ENCODE data around the gene GAPT.

Gene GAPT

GRCh38 chr5:58460732-58461286, 30.4 kb upstream of the GAPT start:
- peak; percentile 86 for FAIRE-seq
- DNase-seq (ENCODE audit: low spot score): peak; percentile 83

DNA sequence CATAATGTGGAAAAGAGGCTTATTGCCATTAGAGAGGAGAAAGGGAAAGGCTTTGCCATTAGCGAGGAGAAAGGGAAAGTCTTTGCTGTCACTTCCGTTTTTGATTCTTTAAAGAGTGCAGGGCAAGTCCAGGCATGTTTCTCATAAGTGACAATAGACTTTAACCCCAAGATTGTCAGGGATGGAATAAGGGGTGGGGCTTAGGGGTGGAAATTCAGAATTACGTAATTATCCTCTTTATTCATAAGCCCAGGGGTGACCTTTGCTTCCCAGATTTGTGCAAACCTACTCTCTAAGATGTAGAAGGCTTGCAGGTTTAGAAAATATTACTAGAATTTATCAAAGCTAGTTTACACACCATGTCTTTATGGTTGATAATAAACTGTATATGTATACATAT, 29.1 kb upstream of the GAPT start:
- FAIRE-seq (no peak), DNase-seq (ENCODE audit: low spot score) (peak; percentile 55)

GRCh38 chr5:58462623-58463230, 28.5 kb upstream of the GAPT start:
- peak; percentile 35 for DNase-seq (ENCODE audit: low spot score)
- FAIRE-seq: no peak

DNA sequence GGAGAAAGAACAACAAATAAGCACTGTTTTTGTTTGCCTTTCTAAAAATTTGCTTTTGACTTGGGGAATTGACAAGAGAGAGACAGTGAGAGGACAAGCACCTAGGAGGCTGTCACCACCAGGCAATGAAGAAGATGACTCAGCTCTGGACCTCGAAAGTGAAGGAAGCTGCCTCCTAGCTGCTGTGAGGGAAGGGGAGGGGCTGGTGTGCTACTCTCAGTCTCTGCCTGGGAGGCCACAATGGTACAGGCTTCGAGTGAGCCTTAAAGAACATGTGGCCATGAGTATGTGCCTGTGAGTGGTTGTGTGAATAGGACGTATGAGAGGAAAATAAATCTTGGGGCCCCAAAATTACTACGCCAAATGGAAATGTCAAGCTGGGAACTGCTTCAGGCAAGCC, 24.3 kb upstream of the GAPT start:
- peak; percentile 69 for DNase-seq (ENCODE audit: low spot score)
- no peak for FAIRE-seq

DNA sequence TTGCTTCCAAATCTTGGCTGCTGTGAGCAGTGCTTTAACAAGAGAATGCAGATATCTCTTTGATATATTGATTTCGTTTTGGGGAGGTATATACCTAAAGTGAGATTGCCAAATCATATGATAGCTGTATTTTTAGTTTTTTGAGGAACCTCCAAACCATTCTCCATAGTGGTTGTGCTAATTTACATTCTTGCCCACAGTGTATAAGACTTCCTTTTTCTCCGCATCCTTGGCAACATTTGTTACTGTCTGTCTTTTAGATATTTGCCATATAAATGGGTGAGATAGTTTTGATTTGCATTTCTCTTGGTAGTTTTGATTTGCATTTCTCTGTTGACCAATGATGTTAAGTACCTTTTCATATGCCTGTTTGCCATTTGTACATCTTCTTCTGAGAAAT, 21.3 kb upstream of the GAPT start:
- DNase-seq (ENCODE audit: low spot score) (no peak), FAIRE-seq (no peak)

- no peak for DNase-seq (ENCODE audit: low spot score)
These were observed 15.8 kb upstream of the GAPT start for GRCh38 chr5:58475404-58475803.

DNA sequence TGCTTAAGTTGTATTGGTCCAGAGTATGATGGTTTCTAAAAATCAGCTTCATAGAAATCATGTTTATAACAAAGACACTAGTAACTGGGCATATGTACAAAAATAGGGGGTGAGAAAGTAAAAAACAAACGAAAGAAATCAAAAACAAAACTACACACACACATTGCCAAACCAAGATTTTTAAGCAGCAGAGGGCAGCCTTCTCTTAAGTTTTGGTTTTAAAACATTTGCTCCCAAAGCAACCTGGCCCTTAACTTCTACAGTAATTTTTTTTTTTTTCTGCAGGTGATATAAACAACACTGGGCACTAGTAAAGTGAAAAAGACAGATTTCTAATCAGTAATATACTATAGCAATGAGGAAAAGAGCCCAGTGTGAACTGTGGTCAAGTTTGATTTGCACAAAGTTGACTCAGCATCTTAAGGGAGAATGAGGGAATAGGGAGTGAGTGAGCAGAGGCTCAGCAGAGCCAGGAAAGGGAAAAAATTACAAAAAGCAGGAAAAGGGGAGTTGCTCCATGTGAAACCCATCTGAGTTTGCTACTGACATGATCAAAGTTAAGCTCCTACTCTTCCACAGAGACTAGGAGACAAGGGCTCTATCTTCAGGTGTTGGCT, 13.4 kb upstream of the GAPT start:
- DNase-seq (ENCODE audit: low spot score) (no peak), FAIRE-seq (no peak)

More at GRCh38 chr5:58475404-58475803, 15.8 kb upstream of the GAPT start:
- no peak for FAIRE-seq

GRCh38 chr5:58481066-58481676, 10.1 kb upstream of the GAPT start:
- FAIRE-seq (peak; percentile 95), DNase-seq (ENCODE audit: low spot score) (no peak)

DNA sequence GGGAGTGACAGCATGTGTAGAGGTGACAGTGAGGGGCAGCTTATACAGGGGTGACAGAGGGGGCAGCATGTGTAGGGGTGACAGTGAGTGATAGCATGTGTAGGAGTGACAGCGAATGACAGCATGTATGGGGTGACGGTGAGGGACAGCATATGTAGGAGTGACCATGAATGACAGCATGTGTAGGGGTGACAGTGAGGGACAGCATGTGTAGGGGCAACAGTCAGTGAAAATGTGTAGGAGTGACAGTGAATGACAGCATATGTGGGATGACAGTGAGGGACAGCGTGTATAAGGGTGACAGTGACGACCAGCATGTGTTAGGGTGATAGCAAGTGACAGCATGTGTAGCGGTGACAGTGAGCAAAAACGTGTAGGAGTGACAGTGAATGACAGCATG, 9.4 kb upstream of the GAPT start:
- FAIRE-seq: no peak
- no peak for DNase-seq (ENCODE audit: low spot score)

- no peak for DNase-seq (ENCODE audit: low spot score)
- peak; percentile 32 for FAIRE-seq
These were observed 8.7 kb upstream of the GAPT start for GRCh38 chr5:58482536-58482935.

DNA sequence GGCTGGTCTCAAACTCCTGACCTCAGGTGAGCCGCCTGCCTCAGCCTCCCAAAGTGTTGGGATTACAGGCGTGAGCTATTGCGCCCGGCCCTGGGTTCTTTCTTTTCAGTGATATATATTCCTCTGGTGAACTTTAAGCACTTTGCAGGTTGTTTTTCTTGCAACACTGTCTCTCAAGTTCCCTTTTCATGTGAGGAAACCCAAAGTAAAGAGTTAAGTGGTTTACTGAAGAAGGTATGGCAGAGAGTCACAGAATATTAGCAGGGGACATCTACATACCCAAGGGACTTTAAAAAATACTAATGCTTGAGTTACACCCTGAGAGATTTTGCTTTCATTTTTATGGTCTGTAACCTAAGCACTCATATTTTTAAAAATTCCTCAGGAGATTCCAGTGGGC, 6.7 kb upstream of the GAPT start:
- no peak for FAIRE-seq
- DNase-seq (ENCODE audit: low spot score): no peak

- FAIRE-seq (no peak), DNase-seq (ENCODE audit: low spot score) (no peak)
These were observed 4.9 kb upstream of the GAPT start for GRCh38 chr5:58486290-58486689.

GRCh38 chr5:58490402-58491050, 709 bp upstream of the GAPT start:
- DNase-seq (ENCODE audit: low spot score) (no peak), FAIRE-seq (no peak)

DNA sequence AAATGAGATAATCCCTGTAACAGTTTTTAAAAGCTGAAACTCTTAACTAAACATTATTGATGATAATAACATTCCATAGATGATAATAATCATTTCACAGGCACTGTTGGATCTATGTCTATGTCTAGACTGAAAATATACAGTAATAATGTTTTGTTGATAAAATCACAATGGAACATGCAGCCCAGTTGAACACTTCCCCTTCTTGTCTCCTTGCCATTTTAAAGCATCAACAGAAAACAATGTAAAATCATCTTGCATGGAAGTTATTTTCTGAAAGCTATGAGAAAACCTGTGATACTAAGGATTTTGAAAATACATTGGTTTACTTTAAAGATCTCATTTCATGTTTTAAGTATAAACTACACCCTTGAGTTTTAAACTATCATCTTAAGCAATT, 1.9 kb downstream of the GAPT start:
- FAIRE-seq: no peak
- no peak for DNase-seq (ENCODE audit: low spot score)

DNA sequence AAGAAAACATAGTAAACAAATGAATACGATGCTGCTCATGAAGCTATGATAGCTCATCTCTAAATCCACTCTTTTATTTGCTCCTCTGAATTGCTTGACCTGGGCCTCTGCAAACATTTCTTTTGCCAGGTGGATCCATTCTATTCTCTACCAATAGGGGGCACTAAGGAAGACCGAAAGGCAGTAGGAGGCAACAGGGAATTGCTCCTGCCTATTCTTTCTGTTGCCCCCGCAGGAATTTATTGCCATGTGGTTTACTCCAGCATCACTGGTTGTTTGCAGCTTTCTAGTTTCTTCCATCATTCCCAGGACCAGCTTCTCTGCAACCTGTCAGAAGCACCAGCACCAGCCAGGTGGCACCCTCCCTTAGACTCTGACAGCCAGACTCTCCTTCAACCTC, 5.3 kb downstream of the GAPT start:
- no peak for DNase-seq (ENCODE audit: low spot score)
- no peak for FAIRE-seq

DNA sequence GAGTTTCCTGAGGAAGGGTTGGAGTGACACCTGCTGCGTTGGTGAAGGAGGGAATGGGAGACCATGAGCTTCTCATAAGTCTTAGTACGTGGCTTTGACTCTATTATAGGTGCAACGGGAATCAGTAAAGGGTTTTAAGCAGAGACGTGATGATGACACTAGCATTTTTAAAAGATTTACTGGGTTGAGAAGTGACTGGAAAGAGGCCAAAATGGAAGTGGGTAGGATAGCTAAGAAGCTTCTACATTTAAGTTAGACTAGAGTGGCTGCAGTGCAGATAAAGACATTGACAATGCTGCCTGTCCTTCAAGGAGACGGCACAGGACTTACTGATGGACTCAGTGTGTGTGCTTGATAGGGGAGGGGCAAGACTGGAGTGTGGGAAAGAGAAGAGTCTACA, 6.2 kb downstream of the GAPT start:
- FAIRE-seq (no peak), DNase-seq (ENCODE audit: low spot score) (no peak)

- FAIRE-seq: peak; percentile 32
These were observed 6.7 kb downstream of the GAPT start for GRCh38 chr5:58497921-58498320.

GRCh38 chr5:58498340-58498942, 7.2 kb downstream of the GAPT start:
- no peak for FAIRE-seq
- peak; percentile 35 for DNase-seq (ENCODE audit: low spot score)

More at GRCh38 chr5:58497921-58498320, 6.7 kb downstream of the GAPT start:
- DNase-seq (ENCODE audit: low spot score): no peak

GRCh38 chr5:58499231-58499630, 8.0 kb downstream of the GAPT start:
- FAIRE-seq: no peak
- DNase-seq (ENCODE audit: low spot score): no peak

- no peak for FAIRE-seq
- DNase-seq (ENCODE audit: low spot score): no peak
These were observed 8.7 kb downstream of the GAPT start for GRCh38 chr5:58499941-58500340.

DNA sequence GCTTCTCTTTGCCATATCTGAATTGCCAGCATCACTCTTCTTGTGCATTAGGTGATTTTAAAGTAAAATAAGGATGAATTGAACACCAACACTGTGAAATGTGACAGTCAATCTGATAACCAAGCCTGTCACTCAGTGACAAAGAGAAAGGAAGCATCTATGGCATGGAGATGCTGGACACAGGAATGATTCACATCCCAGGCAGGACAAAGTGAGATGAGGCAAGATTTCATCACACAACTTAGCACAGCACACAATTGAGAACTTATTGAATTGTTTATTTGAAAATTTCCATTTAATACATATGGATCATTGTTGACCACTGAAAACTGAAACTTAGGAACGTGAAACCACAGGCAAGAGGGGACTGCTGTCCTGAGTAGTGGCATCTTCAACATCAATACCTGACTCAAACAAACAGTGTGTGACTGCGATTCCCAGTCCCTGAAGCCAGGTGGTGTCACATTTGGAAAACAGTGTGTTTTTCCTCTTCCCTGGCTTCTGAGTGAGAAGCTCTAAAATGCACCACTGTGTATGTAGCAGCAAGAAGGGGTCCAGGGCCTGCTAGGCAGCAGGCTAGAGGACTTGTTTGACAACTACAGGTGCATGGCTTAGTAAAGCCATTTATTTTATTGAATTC, 10.7 kb downstream of the GAPT start:
- no peak for FAIRE-seq
- DNase-seq (ENCODE audit: low spot score): no peak

Data from urothelium cell line (cell line).